GM12872 (cell line): ENCODE measurements around the gene CSGALNACT2.

Source experiments
- CTCF ChIP-seq: IDR thresholded peaks from 3 replicates; pipeline ENCODE4 v1.5.1; 2011; ENCODE audit warnings: low read depth, mild to moderate bottlenecking, low read length, moderate library complexity; ENCODE audit not compliant: insufficient read depth

CSGALNACT2 gene

GRCh38 chr10:43128331-43128730, 9.9 kb upstream of the CSGALNACT2 start:
- no peak for TF ChIP-seq CTCF

DNA sequence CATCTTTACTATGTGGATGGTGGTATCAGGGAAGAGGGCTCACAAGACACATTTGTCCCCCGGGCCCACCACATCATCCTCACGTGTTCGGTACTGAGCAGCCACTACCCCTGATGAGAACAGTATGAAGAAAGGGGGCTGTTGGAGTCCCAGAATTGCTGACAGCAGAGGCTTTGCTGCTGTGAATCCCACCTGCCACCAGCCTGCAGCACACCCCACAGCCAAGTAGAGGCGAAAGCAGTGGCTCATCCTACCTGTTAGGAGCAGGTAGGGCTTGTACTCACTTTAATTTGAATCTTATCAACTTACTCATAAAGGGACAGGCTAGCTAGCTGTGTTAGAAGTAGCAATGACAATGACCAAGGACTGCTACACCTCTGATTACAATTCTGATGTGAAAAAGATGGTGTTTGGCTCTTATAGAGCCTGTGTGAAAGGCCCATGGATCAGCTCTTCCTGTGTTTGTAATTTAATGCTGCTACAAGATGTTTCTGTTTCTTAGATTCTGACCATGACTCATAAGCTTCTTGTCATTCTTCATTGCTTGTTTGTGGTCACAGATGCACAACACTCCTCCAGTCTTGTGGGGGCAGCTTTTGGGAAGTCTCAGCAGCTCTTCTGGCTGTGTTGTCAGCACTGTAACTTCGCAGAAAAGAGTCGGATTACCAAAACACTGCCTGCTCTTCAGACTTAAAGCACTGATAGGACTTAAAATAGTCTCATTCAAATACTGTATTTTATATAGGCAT, 9.1 kb upstream of the CSGALNACT2 start:
- TF ChIP-seq CTCF = no peak

GRCh38 chr10:43130770-43131171, 7.5 kb upstream of the CSGALNACT2 start:
- TF ChIP-seq CTCF = no peak

DNA sequence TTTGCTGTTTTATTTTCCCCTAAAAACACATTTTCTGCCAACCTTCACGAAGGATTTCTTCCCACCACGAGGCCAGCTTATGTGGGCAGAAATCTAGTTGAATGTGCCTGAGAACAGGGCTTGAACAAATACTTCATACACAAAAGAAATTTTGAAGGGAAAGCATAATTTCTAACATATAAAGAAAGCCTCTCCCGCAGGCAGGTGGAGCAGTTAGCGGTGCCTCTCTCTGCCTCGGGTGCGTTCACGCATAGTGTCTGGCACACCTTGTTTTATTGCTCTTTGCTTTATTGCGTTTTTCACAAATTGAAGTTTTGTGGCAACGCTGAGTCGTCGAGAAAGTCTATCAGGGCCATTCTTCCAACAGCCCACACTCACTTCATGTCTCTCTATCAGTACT, 7.0 kb upstream of the CSGALNACT2 start:
- no peak for TF ChIP-seq CTCF

- no peak for TF ChIP-seq CTCF
Observed at GRCh38 chr10:43131906-43132305, 6.3 kb upstream of the CSGALNACT2 start.

GRCh38 chr10:43132867-43133787, 5.1 kb upstream of the CSGALNACT2 start:
- no peak for TF ChIP-seq CTCF

DNA sequence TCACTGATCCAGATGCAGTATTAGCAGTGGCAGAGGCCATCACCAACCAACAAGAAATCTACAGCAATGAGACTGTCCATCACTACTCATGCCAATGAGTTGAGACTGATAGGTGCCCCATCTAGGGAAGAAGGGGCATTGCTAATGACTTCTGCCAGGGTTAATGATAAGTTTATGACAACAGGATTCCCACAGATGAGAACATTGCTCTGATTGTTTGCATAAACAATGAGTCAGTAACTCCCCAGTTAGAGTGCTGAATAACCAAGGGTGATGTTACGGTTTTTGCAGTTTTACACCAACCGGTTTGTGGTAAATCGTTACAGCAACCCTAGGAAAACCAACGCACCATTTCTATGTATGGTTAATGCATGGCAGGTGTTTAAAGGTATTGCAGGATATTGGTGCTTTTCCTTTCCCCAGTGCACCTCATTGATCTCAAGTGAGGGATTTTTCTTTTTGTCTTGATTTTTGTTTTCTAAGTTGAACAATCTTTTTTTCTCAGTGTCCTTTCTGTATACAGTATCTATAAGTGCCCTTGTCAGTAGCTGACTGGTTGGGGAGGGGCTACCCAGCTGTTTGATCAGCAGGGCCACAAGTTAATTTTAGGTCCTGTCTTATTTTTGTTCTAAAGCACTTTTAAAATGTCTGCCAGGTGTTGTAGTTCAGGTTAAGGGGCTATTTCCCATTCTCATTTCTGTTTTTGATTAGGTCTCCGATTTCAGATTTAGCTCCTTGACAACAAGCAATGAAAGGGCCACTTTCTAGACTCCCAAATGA, 3.9 kb upstream of the CSGALNACT2 start:
- TF ChIP-seq CTCF = no peak
